HT-29 (cell line): ENCODE results near the gene CD207. TPM values are rescaled to one million over a fixed set of nuclear protein-coding genes. Genes with fewer than 3 reads are reported as not detected.
A peak's percentile ranks its signal among the peaks of the same experiment; 100 is the strongest.

Source experiments
- DNase-seq: peaks from one replicate; pipeline ENCODE4 v3.0.0-alpha.2; 2015; ENCODE audit warnings: low spot score
- small RNA-seq: library from RNA; depleted of rRNA; stranded (forward); fragments of <200 nt; gene quantifications from one replicate; pipeline ENCODE3, GENCODE V24; 2014
- total RNA-seq: library from RNA; depleted of rRNA; stranded (reverse); fragments of >200 nt; shearing (Covaris generic); gene quantifications from 2 replicates; pipeline ENCODE4 v1.2.3, GENCODE V29; 2014; rRNA removed

Gene CD207
- total RNA-seq, 1 experiment from 2014 or later = not detected

DNA sequence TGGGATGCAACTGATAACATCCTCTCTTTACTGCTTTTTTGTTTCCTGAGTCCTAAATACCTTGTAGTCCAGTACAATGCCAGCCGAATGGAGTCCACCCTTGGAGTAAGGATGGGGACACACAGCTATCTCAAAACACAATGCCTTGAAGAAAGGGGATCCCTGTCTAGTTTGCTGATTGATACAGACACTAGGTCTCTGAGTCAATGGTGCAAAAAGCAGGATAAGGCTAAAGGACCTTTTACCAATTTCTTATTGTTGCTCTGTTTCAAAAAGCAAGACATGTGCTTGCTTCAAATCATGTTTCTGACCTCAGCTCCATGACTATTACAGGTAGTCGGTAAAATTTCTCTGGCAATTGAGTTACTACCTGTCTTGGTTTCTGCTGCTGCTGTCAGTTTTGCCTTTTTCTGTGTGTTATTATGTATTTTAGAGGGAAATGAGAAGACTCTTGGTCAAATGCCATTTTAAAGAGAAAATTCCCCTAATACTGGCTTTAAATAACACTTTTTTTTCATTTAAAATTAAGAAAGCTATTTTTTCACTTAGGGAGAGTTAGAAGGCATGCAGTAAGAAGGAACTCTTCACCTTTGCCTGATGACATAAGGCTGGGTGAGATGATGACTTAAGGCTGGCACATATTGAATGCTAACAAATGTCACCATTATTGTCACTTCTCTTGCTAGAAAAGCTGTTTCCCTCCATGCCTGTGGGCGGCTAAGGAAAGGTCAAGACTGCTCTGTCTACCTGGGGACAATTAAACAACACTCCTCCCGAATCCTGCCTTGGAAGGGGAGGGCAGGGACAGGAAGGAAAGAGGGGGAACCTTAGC, 40.2 kb downstream of the CD207 start:
- DNase-seq = no peak

DNA sequence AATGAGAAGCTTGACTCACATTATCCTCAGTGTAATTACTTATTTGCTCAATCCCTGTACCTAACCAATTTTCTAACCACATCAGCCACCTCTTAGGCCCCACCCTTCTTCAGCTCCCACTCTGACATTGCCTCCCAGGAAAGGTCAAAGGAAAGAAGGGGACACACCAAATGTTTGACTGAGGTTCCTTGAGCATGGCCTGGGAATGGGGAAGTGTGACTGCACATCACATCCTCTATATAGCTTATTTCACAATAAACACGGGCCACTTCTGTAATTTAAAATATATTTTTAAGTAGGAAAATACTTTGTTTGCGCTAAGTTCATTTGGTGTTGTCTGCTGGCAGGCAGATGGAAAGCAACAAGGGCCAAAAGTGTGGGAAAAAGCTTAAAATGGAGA, 42.2 kb downstream of the CD207 start:
- no peak for DNase-seq

DNA sequence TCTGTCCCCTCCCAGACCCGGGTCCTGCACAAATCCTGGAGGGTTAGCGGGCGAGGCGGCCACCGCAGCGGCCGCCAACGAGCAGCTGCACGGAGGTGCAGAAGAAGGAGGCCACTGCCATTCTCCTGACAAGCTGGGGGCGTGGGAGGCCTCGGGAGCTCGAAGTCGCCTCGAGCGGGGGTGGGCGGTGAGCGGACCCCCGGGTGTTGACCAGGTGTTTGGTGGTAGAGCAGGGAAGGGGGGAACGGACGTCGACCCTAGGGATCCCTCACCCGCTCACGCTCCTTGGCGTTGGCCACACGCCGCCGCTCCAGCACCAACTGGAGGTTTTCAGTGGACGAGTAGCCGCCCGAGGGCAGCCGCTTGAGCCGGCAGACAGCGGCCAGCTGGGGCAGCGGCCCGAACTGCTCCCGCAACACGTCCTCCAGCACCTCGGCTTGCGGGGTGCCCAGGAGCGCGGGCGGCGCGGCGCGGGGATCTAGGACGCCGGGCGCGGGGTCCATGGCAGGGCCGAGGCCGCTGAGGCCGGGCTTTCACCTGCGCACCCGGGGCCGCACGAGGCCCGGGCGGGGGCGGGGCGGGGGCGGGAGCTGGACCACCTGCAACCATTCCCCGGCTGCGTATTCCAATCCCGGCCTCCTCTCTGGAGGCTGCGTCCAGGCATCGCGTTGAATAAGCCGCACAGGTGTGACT, 45.3 kb downstream of the CD207 start, which contains the start of gene FIGLA:
Gene FIGLA, minus strand, starts transcription at position 508 of the 693 bp plus-strand sequence. Its CDS starts 5 bp downstream, at position 503.
- no peak for DNase-seq

DNA sequence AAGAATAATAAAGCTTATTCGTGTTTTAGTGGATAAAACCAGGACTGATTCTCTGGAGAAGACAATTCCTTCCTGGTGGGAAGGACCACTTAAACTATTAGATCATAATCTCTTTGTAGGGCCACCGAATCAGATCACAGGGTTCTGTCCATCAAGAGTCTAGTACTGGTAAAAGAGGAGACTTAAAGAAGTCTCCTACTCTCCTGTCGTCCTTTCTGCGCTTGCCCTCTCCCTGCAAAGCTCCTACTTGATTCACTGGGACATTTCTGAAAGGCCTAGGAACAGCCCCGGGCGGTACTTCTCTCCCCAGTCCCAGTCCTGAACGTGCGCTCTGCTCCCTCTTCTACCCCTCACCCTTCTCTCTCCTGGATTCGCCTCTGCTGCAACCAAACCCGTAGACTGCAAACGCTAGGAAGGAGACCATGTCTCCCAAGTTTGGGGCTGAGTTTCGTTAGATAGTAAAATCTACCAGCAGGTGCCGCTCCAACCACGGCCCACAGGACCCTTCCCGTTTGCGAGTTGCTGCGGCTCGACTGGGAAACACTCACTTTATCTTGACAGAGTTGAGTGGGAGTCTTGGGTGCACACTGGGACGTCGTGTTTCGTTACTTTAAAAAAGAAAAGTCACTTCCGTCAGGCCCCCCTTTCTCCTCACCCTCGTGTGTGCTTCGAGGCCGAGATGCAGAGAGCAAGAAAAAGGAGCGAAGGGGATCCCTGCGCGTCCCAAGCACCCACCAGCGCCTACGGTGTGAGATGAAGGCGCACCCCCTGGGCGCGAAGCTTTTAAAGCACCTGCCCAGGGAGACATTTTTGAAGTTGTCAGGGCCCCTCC, 46.1 kb downstream of the CD207 start:
- no peak for DNase-seq

DNA sequence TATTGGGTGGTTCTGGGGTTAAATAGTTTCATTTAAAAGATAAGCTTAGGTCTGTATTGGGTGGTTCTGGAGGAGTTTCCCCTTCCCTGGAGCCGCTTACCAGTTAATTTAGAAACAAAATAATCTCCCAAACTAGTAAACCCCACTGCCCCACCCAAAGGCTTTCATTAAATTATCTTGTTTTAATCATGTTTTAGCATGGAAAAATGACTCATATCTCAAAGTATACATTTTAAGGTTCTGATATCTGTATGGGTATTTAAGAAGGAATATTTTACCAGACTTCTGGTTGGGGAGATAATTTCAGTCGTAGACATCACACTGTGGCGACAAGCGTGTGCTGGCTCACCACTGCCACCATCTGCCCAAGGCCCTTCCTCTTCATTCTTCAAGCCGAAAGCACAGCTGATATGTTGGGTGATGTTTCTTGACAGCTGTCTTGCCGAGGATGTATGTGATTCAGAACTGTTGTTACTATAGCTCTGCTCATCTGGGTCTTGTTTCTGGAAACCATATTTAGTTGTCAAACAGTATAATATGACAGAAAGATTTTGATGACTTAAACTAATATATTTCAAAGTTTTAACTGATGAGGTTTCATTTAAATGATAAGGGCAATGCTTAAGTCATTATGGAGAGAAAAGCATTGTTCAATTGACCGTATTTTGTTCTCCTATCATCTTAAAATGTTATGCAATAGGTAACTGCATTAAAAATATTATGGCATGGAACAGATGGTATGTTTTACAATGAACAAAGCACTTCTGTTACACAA, 50.3 kb downstream of the CD207 start:
- DNase-seq = peak; percentile 55

DNA sequence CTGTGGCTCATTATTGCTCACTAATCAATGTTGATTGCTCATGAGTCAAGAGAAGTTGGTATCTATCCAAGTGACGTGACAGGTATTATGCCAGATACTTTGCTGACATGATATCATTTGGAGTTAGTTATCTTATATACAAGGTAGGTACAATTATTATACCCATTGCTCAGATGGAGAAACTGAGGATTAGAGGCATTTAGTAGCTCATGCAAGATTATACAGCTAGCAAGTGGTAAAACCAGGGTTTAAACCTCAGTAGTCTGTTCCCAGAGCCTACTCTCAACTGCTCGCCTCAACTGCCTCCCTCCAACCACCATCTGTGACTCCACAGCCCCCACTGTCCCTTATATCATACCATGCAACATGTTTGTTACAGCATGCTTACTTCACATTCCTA, 51.3 kb downstream of the CD207 start:
- DNase-seq = no peak

Small RNAs within 50 kb of the gene (small RNA-seq; reads per million reads assigned to genes)
- not detected for gene HMGN2P21

Other genes with a start within 250 kb of the CD207 start
- gene ADD2, start 67.6 kb downstream of the CD207 start, total RNA-seq = 0.71 and 0.73 TPM in 2 replicates
- gene FIGLA, start 45.2 kb downstream of the CD207 start, total RNA-seq = not detected in 2 replicates
- not detected in 2 replicates for gene CLEC4F, start 15.2 kb downstream of the CD207 start, total RNA-seq
- gene VAX2, start 64.8 kb upstream of the CD207 start, total RNA-seq = 1.8 and 2.3 TPM in 2 replicates
- 32.8 and 43.9 TPM in 2 replicates for gene ATP6V1B1, start 100.1 kb upstream of the CD207 start, total RNA-seq
- 0.28 TPM in 1 of 2 replicates, not detected in the other for gene ANKRD53, start 142.8 kb upstream of the CD207 start, total RNA-seq
- 43.3 and 50.1 TPM in 2 replicates for gene TEX261, start 159.1 kb upstream of the CD207 start, total RNA-seq
- 17.8 and 29.7 TPM in 2 replicates for gene NAGK, start 232.8 kb upstream of the CD207 start, total RNA-seq